GM13976 (cell line): ENCODE results near the gene ARCN1.
A peak's percentile ranks its signal among the peaks of the same experiment; 100 is the strongest.

Experiments
- DNase-seq: peaks from one replicate; pipeline ENCODE4 v3.0.0; 2012; ENCODE audit warnings: low spot score
- CTCF ChIP-seq: IDR thresholded peaks from 2 replicates; pipeline ENCODE4 v1.5.1; 2012; ENCODE audit warnings: borderline replicate concordance, mild to moderate bottlenecking; ENCODE audit not compliant: insufficient read depth; ENCODE audit errors: extremely low read depth, missing control alignments, control extremely low read depth
- in situ Hi-C: fragments of 300-500 bp; cut with MboI; formaldehyde crosslinking; loops from one replicate; pipeline ENCODE4 v1.12.0; 2022; ENCODE audit warnings: low sequenced_read_pairs, mixed read lengths, inconsistent platforms; ENCODE audit not compliant: unreplicated experiment

ARCN1 gene

GRCh38 chr11:118621071-118621783 is 49.0 kb downstream of the ARCN1 start:
- in situ Hi-C loops: no loop called here
- no peak for TF ChIP-seq CTCF
- DNase-seq: peak; percentile 71

GRCh38 chr11:118621784-118622375 is 49.7 kb downstream of the ARCN1 start:
- no peak for TF ChIP-seq CTCF
- in situ Hi-C loops: no loop called here
- no peak for DNase-seq

- no peak for DNase-seq
- in situ Hi-C loops: no loop called here
- TF ChIP-seq CTCF: no peak
These were observed 50.4 kb downstream of the ARCN1 start for GRCh38 chr11:118622376-118623268.

- DNase-seq: no peak
- TF ChIP-seq CTCF: no peak
- in situ Hi-C loops: no loop called here
These were observed 51.1 kb downstream of the ARCN1 start for GRCh38 chr11:118623269-118623655.

GRCh38 chr11:118625036-118625690 is 53.0 kb downstream of the ARCN1 start:
- in situ Hi-C loops: no loop called here
- TF ChIP-seq CTCF: no peak

GRCh38 chr11:118625976-118626375 is 53.8 kb downstream of the ARCN1 start:
- in situ Hi-C loops: no loop called here
- DNase-seq: no peak

More at GRCh38 chr11:118625036-118625690, 53.0 kb downstream of the ARCN1 start:
- no peak for DNase-seq

More at GRCh38 chr11:118625976-118626375, 53.8 kb downstream of the ARCN1 start:
- no peak for TF ChIP-seq CTCF
